Transverse colon (tissue), 4 donors: ENCODE results near the gene PCYT1A. TPM values are rescaled to one million over a fixed set of nuclear protein-coding genes. Genes with fewer than 3 reads are reported as not detected.
"Not testable (repeated sequence)": the region's sequence is repeated elsewhere in the genome, so short reads cannot be mapped to it uniquely, and the experiment has no call there.

Experiments used
- DNase-seq: peaks from one replicate; pipeline ENCODE4 v3.0.0-alpha.2; 2019
- H3K27ac ChIP-seq, 4 donors: fragments of 200-600 bp; sonication (generic); 2 replicates each; pipeline ENCODE4 v1.5.1; 2016 to 2018; ENCODE audit warnings: inconsistent platforms in 4 of 4
- H3K27me3 ChIP-seq: fragments of 200-600 bp; sonication (generic); 2 replicates; pipeline ENCODE4 v1.5.1; 2017; ENCODE audit warnings: inconsistent platforms
- H3K36me3 ChIP-seq, 4 donors: fragments of 200-600 bp; sonication (generic); 2 replicates each; pipeline ENCODE4 v1.5.1; 2017 to 2019; ENCODE audit warnings: inconsistent platforms in 4 of 4
- H3K4me1 ChIP-seq, 4 donors: fragments of 200-600 bp; sonication (generic); 2 replicates each; pipeline ENCODE4 v1.5.1; 2017 to 2020; ENCODE audit warnings: inconsistent platforms in 4 of 4
- H3K4me3 ChIP-seq, 4 donors: fragments of 200-600 bp; sonication (generic); 1 replicate in 1 of 4; 2 replicates in 3 of 4; pipeline versions ENCODE4 v1.5.1 to v1.6.1; 2017 to 2019; ENCODE audit warnings: inconsistent platforms in 4 of 4
- H3K9me3 ChIP-seq, 2 donors: fragments of 200-600 bp; sonication (generic); 2 replicates each; pipeline ENCODE4 v1.5.1; 2017 to 2019; ENCODE audit warnings: inconsistent platforms in 2 of 2
- EP300 ChIP-seq: sonication (generic); formaldehyde crosslinking; IDR thresholded peaks from one replicate; pipeline ENCODE4 v1.6.1; 2017; ENCODE audit warnings: antibody characterized with exemption, low read depth
- POLR2A ChIP-seq: fragments of 450-650 bp; IDR thresholded peaks from one replicate; pipeline ENCODE4 v1.6.1; 2016; ENCODE audit warnings: antibody characterized with exemption, mild to moderate bottlenecking, moderate library complexity
- POLR2AphosphoS5 ChIP-seq, 3 donors: sonication (generic); formaldehyde crosslinking; IDR thresholded peaks; one replicate each; pipeline ENCODE4 v1.6.1; 2016; ENCODE audit warnings: antibody characterized with exemption in 3 of 3
- WGBS, 2 donors: methylation state at CpG; one replicate each; pipeline ENCODE4 v1.1.5; 2018; ENCODE audit warnings: low coverage in 1 of 2; 5-methylcytosine and 5-hydroxymethylcytosine counted together
- in situ Hi-C, 4 donors: fragments of 200-750 bp; cut with MboI; loops; one replicate each; pipeline versions ENCODE4 v1.15.0 to v1.15.1; 2017; ENCODE audit warnings: low sequenced_read_pairs in 3 of 4, low pct_ligation_motif_present in 1 of 4, low pct_unique_long_range_greater_than_20kb in 1 of 4
- intact Hi-C: fragments of 100-400 bp; cut with DNase I; formaldehyde crosslinking; loops from one replicate; pipeline ENCODE4 v1.15.1; 2023; ENCODE audit warnings: low total_unique reads
- total RNA-seq, 4 donors: library from RNA; depleted of rRNA; stranded (reverse); fragments of >200 nt; gene quantifications; one replicate each; pipeline ENCODE4 v1.1.0, GENCODE V29; 2016
- TF ChIP-seq, protein P1 (sequence below), 5 experiments: fragments of 200-600 bp in 3 of 5; fragments of 450-650 bp in 2 of 5; sonication (generic) in 3 of 5; IDR thresholded peaks; 1 replicate in 2 of 5; 2 replicates in 3 of 5; pipeline ENCODE4 v1.5.1; 2016 to 2017; ENCODE audit warnings: antibody characterized with exemption in 5 of 5, inconsistent platforms in 3 of 5, mild to moderate bottlenecking in 2 of 5, moderate library complexity in 1 of 5

PCYT1A gene
- total RNA-seq, 4 donors from 2014 or later: 50.1 to 104 (median 76.2) TPM

DNA sequence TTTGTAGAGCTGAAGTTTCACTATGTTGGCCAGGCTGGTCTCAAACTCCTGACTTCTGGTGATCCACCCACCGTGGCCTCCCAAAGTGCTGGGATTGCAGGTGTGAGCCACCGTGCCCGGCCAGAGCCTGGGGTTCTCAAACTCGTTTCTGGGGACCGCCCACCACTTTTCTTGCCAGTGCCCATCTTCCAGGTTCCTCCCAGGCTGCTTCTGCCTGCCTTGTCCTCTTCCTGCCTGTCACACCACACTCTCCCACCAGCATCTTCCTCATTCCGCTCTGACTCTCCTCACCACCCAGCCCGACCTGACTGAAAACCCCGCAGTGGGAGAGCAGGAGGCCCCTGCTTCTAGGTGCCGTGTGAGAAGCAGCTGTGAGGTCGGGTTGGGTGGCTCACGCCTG is 33.6 kb upstream of the PCYT1A start:
- no peak overlapping the region for H3K27ac ChIP-seq
- H3K4me1 ChIP-seq: peaks cover 0 to 5% (median 2%) of the 10 kb centered on the region in 4 donors
- no peaks in the 10 kb centered on the region for H3K27me3 ChIP-seq
- DNase-seq: no peak
- intact Hi-C loops: no loop called here
- TF ChIP-seq, protein P1, sequence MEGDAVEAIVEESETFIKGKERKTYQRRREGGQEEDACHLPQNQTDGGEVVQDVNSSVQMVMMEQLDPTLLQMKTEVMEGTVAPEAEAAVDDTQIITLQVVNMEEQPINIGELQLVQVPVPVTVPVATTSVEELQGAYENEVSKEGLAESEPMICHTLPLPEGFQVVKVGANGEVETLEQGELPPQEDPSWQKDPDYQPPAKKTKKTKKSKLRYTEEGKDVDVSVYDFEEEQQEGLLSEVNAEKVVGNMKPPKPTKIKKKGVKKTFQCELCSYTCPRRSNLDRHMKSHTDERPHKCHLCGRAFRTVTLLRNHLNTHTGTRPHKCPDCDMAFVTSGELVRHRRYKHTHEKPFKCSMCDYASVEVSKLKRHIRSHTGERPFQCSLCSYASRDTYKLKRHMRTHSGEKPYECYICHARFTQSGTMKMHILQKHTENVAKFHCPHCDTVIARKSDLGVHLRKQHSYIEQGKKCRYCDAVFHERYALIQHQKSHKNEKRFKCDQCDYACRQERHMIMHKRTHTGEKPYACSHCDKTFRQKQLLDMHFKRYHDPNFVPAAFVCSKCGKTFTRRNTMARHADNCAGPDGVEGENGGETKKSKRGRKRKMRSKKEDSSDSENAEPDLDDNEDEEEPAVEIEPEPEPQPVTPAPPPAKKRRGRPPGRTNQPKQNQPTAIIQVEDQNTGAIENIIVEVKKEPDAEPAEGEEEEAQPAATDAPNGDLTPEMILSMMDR (IDR thresholded peaks at IDR 0.05): no peak
- TF ChIP-seq POLR2A: no peak
- no peak for TF ChIP-seq POLR2AphosphoS5 (IDR thresholded peaks at IDR 0.05)
- TF ChIP-seq EP300: no peak
- in situ Hi-C loops: no loop called here
- WGBS, 2 donors: 81% methylated on average over 11 of the region's 11 CpGs; no CpG with 5 or more reads in 1 of the 2 donors
- H3K4me3 ChIP-seq: no peak overlapping the region
- no peaks in the 10 kb centered on the region for H3K9me3 ChIP-seq
- H3K36me3 ChIP-seq: no peaks in the 10 kb centered on the region

DNA sequence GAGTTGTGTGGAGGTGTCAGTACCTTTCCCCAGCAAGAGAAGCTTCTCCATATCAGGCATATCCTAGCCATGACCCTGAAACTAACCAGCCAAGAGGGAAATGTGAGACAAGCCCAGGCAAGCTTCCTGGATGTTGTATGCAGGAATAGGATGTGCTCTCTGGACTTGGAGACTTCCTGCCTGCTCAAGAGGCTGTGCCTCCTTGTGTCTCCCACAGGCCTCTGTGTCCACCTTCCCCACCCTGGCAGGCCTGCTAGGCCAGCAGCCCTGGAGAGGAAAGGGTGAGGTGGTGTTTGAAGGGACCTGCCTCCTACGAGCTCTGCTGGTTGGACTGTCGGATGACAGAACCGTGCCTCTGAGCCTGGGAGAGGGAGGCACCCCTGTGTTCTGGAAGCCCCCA is 32.6 kb upstream of the PCYT1A start:
- no peak for TF ChIP-seq POLR2AphosphoS5 (IDR thresholded peaks at IDR 0.05)
- TF ChIP-seq EP300: no peak
- TF ChIP-seq, protein P1 (IDR thresholded peaks at IDR 0.05): no peak
- no peak for TF ChIP-seq POLR2A
- no peak overlapping the region for H3K27ac ChIP-seq
- in situ Hi-C loops (no loop called here), intact Hi-C loops (no loop called here)
- DNase-seq: no peak
- H3K36me3 ChIP-seq: no peaks in the 10 kb centered on the region
- no peak overlapping the region for H3K4me3 ChIP-seq
- H3K27me3 ChIP-seq: no peaks in the 10 kb centered on the region
- WGBS, 2 donors: 0 to 83% methylated on average over 1 to 3 of the region's 3 CpGs
- H3K9me3 ChIP-seq: no peaks in the 10 kb centered on the region
- peaks cover 0 to 5% (median 2%) of the 10 kb centered on the region in 4 donors for H3K4me1 ChIP-seq

DNA sequence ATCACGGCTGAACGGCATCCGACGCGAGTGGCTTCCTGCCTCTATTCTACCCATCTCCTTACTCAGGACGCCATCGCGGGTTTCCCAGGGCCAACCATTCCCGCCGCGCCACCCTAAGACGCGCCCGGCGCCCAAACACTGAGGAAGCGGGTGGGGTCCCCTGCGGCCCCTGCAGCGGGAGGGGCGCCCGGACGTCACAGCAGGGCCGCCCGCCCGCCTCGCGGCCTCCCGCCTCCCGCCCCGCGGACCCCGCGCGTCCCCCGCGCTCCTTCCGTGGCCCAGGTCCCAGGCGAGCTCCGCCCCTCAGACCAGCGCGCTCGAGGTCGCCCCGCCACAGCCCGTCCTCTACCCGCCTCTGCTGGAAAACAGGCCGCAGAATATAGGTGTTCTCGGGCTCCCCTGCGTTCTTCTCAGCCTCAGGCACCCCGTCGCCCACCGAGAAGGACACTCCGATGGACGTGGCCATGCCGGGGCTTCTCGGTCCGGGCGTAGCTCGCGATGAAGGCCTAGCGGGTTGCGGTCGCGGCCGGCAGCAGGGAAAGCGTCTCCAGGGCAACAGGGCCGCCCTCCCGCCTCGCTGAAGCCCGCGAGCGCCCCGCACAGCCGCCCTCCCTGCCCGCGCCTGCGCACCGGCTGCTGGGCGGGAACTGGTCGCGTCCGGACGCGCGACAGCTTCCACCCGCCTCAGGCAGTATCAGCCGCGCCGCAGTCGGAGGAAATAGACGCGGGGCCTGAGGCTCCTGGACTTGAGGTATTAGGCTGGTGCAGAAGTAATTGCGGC is 30.4 kb upstream of the PCYT1A start, which contains the start of gene DYNLT2B:
Gene DYNLT2B (minus strand): TSS at position 554 of the 781 bp plus-strand sequence. CDS start 88 bp downstream, at position 466.
- in situ Hi-C loops: no loop called here
- Histone ChIP-seq H3K36me3 (no peaks in the 10 kb centered on the region), H3K27me3 (no peaks in the 10 kb centered on the region), H3K9me3 (no peaks in the 10 kb centered on the region), H3K27ac (peak within 1 kb of the TSS; percentile 91 to 97 (median 94)), H3K4me1 (peaks cover 0 to 5% (median 2%) of the 10 kb centered on the region in 4 donors), H3K4me3 (peak within 1 kb of the TSS; percentile 49 to 90 (median 87))
- intact Hi-C loops: no loop called here
- WGBS, 2 donors: 0% methylated on average over 82 of the region's 92 CpGs; no CpG with 5 or more reads in 1 of the 2 donors
- DNase-seq: peak; percentile 91
- peak; percentile 74 for TF ChIP-seq POLR2A
- TF ChIP-seq EP300: no peak
- peak; percentile 54 to 84 (median 82) for TF ChIP-seq POLR2AphosphoS5 (IDR thresholded peaks at IDR 0.05)

DNA sequence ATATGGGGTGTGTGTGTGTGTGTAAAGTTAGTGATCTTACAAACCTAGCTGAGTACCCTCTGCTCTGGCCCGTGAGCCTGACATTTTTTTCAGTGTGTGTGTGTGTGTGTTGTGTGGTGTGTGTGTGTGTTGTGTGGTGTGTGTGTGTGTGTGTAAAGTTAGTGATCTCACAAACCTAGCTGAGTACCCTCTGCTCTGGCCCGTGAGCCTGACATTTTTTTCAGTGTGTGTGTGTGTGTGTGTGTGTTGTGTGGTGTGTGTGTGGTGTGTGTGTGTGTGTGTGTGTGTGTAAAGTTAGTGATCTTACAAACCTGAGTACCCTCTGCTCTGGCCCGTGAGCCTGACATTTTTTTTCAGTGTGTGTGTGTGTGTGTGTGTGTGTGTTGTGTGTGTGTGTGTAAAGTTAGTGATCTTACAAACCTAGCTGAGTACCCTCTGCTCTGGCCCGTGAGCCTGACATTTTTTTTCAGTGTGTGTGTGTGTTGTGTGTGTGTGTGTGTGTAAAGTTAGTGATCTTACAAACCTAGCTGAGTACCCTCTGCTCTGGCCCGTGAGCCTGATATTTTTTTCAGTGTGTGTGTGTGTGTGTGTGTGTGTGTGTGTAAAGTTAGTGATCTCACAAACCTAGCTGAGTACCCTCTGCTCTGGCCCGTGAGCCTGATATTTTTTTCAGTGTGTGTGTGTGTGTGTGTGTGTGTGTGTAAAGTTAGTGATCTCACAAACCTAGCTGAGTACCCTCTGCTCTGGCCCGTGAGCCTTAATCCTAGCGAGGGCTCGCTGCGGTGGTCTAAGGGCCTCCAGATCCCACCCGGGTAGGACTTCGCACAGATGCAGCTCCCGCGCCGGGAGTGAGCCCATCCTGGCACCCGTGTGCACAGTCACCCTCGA is 29.5 kb upstream of the PCYT1A start:
- Histone ChIP-seq H3K4me3 (peak overlapping the region; percentile 49 to 90 (median 87)), H3K27ac (peak overlapping the region; percentile 91 to 97 (median 94))
- H3K4me1 ChIP-seq, in situ Hi-C loops, H3K9me3 ChIP-seq, DNase-seq, H3K36me3 ChIP-seq, H3K27me3 ChIP-seq, intact Hi-C loops: not testable (repeated sequence)
- 10 to 60% methylated on average over 1 to 12 of the region's 17 CpGs for WGBS, 2 donors

DNA sequence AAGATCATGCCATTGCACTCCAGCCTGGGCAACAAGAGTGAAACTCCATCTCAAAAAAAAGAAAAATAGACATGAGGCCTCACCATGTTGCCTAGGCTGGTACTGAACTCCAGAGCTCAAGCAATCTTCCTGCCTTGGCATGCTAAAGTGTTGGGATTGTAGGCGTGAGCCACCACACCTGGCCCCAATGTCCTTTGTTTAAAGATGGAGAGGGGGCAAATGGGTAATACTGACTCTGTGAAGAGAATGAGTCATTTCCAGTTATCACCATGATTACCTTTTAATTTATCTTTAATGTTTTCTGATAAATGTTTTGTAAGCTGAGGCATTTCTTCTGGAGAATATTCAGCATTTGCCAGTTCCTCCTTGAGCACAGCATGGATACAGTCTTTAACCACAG is 28.3 kb upstream of the PCYT1A start:
- 85 to 86% methylated on average over 1 of the region's 1 CpG for WGBS, 2 donors
- in situ Hi-C loops: no loop called here

More for the DNA sequence above, 28.3 kb upstream of the PCYT1A start:
- Histone ChIP-seq H3K4me3 (no peak overlapping the region), H3K4me1 (peaks cover 0 to 5% (median 2%) of the 10 kb centered on the region in 4 donors), H3K27ac (no peak overlapping the region), H3K27me3 (no peaks in the 10 kb centered on the region), H3K36me3 (no peaks in the 10 kb centered on the region), H3K9me3 (no peaks in the 10 kb centered on the region)
- intact Hi-C loops: no loop called here
- DNase-seq: no peak
- TF ChIP-seq POLR2A (no peak), EP300 (no peak), POLR2AphosphoS5 (IDR thresholded peaks at IDR 0.05) (no peak)
- TF ChIP-seq, protein P1 (IDR thresholded peaks at IDR 0.05): no peak
